GM12878 (cell line): ENCODE results near the gene KLF9. TPM values are rescaled to one million over a fixed set of nuclear protein-coding genes. Genes with fewer than 3 reads are reported as not detected.
A peak's percentile ranks its signal among the peaks of the same experiment; 100 is the strongest.

Experiments
- ATAC-seq: fragments of 200-7000 bp; cut with Tn5 transposase; 3 replicates; pipeline ENCODE4 v1.9.1; 2020; ENCODE audit warnings: mild to moderate bottlenecking, moderate library complexity
- BruUV-seq: library from RNA; stranded (reverse); fragments of 400-500 nt; replicated peaks from 2 replicates; lab custom pipeline; 2021; lab: Mats Ljungman, UMichigan
- CTCF ChIA-PET: fragments of 300-600 bp; sonication (Branson Sonifier 250); formaldehyde crosslinking; extraction: SDS; loops from one replicate; lab custom pipeline; 2021; ENCODE audit warnings: inconsistent platforms; lab: Yijun Ruan, JAX
- POLR2A ChIA-PET: fragments of 350-600 bp; formaldehyde crosslinking; extraction: SDS; loops from one replicate; lab custom pipeline; 2021; ENCODE audit warnings: inconsistent platforms; lab: Charles Lee
- RAD21 ChIA-PET: fragments of 300-600 bp; sonication (Branson Sonifier 250); formaldehyde crosslinking; loops from one replicate; lab custom pipeline; 2023; ENCODE audit warnings: antibody characterized with exemption; ENCODE audit not compliant: unreplicated experiment; lab: Charles Lee
- SMC1A ChIA-PET: fragments of 300-600 bp; sonication (Branson Sonifier 250); formaldehyde crosslinking; loops from one replicate; lab custom pipeline; 2023; ENCODE audit not compliant: unreplicated experiment, uncharacterized antibody; lab: Charles Lee
- DNase-seq: peaks from one replicate; pipeline ENCODE4 v3.0.0-alpha.2; 2011; ENCODE audit warnings: low read depth, low spot score
- FAIRE-seq: peaks from 3 replicates; lab custom pipeline; 2011; peaks lifted over from hg19 to GRCh38; lab: Jason Lieb, UNC
- H2AFZ ChIP-seq: 2 replicates; pipeline ENCODE4 v1.6.0; 2011; ENCODE audit warnings: low read depth, low read length, control low read depth; ENCODE audit not compliant: control insufficient read depth
- H3K27ac ChIP-seq: 2 replicates; pipeline ENCODE4 v1.5.1; 2011; ENCODE audit warnings: control low read depth; ENCODE audit not compliant: control insufficient read depth, insufficient read depth
- H3K27me3 ChIP-seq, 2 experiments: replicated peaks in 1 of 2; 2 replicates each; pipeline versions ENCODE4 v1.6.0 to v1.6.1; 2011; ENCODE audit warnings: low read length in 1 of 2; ENCODE audit not compliant: control insufficient read depth in 2 of 2, insufficient read depth in 2 of 2
- H3K36me3 ChIP-seq, 2 experiments: 2 replicates each; pipeline ENCODE4 v1.5.1; 2011; ENCODE audit warnings: low read length in 1 of 2; ENCODE audit not compliant: control insufficient read depth in 2 of 2, insufficient read depth in 2 of 2
- H3K4me1 ChIP-seq: 2 replicates; pipeline ENCODE4 v1.6.1; 2011; ENCODE audit warnings: mild to moderate bottlenecking, low read length, moderate library complexity, mixed read lengths; ENCODE audit not compliant: control insufficient read depth, insufficient read depth
- H3K4me2 ChIP-seq: 2 replicates; pipeline ENCODE4 v1.6.0; 2011; ENCODE audit warnings: control low read depth; ENCODE audit not compliant: control insufficient read depth, insufficient read depth
- H3K4me3 ChIP-seq: fragments of 200-600 bp; sonication (generic); 2 replicates; pipeline ENCODE4 v1.5.1; 2016
- H3K79me2 ChIP-seq: 2 replicates; pipeline ENCODE4 v1.6.0; 2011; ENCODE audit warnings: low read length; ENCODE audit not compliant: control insufficient read depth, insufficient read depth
- H3K9ac ChIP-seq: 2 replicates; pipeline ENCODE4 v1.8.0; 2011; ENCODE audit warnings: low read length, control low read depth, mixed read lengths; ENCODE audit not compliant: control insufficient read depth, insufficient read depth
- H3K9me3 ChIP-seq: replicated peaks from 3 replicates; pipeline ENCODE4 v1.5.1; 2011; ENCODE audit warnings: mild to moderate bottlenecking, low read length; ENCODE audit not compliant: control insufficient read depth, insufficient read depth
- H4K20me1 ChIP-seq: 2 replicates; pipeline ENCODE4 v1.6.0; 2011; ENCODE audit not compliant: control insufficient read depth, insufficient read depth
- MYC ChIP-seq: IDR thresholded peaks from 2 replicates; pipeline ENCODE4 v1.6.1; 2011; ENCODE audit warnings: mild to moderate bottlenecking, low read length, moderate library complexity, inconsistent platforms; ENCODE audit not compliant: insufficient read depth, insufficient replicate concordance, insufficient read length, severe bottlenecking
- SRF ChIP-seq, 2 experiments: IDR thresholded peaks; 2 replicates each; pipeline ENCODE4 v1.6.1; 2011; ENCODE audit warnings: low read depth in 2 of 2, low read length in 2 of 2, mild to moderate bottlenecking in 1 of 2, moderate library complexity in 1 of 2
- WGBS: methylation state at CpG from one replicate; pipeline ENCODE4 v1.1.6; 2016; ENCODE audit warnings: low lambda C conversion rate; ENCODE audit not compliant: insufficient replicate concordance, insufficient coverage; ENCODE audit errors: missing lambda C conversion rate; 5-methylcytosine and 5-hydroxymethylcytosine counted together
- in situ Hi-C: fragments of 300-500 bp; cut with MboI; formaldehyde crosslinking; loops from 9 replicates; pipeline ENCODE4 v1.14.3; 2018; ENCODE audit warnings: mixed read lengths
- intact Hi-C: fragments of 100-400 bp; cut with micrococcal nuclease; formaldehyde crosslinking; loops from one replicate; pipeline ENCODE4 v1.14.2; 2022; ENCODE audit not compliant: unreplicated experiment
- polyA plus RNA-seq, 11 experiments: library from polyadenylated mRNA; depleted of rRNA in 4 of 11; unstranded in 6 of 11; stranded (reverse) in 5 of 11; fragments of >200 nt; fragmentation: Nextera tagmentation in 4 of 11; fragmentation: Illumina TruSeq in 1 of 11; extraction: Ambion mirVana in 4 of 11; extraction: Trizol in 1 of 11; gene quantifications; 1 replicate in 1 of 11; 2 replicates in 10 of 11; pipeline versions ENCODE4 v1.2.1 to v1.2.3, GENCODE V29; 2011 to 2016; ENCODE audit warnings: inconsistent platforms in 2 of 11, missing spikeins in 2 of 11, low read depth in 1 of 11
- total RNA-seq, 4 experiments: library from RNA; depleted of rRNA in 3 of 4; stranded (reverse); fragments of >200 nt in 3 of 4; fragmentation: Illumina TruSeq in 1 of 4; extraction: Trizol in 1 of 4; gene quantifications; 2 replicates each; pipeline versions ENCODE4 v1.2.1 to v1.2.3, GENCODE V29; 2013 to 2021
- TF ChIP-seq, protein P1 (sequence below): IDR thresholded peaks from 2 replicates; pipeline ENCODE4 v1.6.1; 2012; ENCODE audit warnings: low read depth, low read length, improper control_type of control experiment
- TF ChIP-seq, protein P2 (sequence below): fragments of 450-650 bp; IDR thresholded peaks from 2 replicates; pipeline ENCODE4 v1.6.1; 2016; ENCODE audit warnings: mild to moderate bottlenecking
- TF ChIP-seq, protein P3 (sequence below), 3 experiments: IDR thresholded peaks in 2 of 3; conservative IDR thresholded peaks in 1 of 3; 2 replicates each; pipeline ENCODE4 v1.5.1; 2011; ENCODE audit warnings: low read depth in 3 of 3, low read length in 3 of 3, mild to moderate bottlenecking in 3 of 3, control low read depth in 2 of 3, moderate library complexity in 2 of 3, inconsistent platforms in 1 of 3, mixed read lengths in 1 of 3; ENCODE audit not compliant: control insufficient read depth in 2 of 3, insufficient read depth in 1 of 3; ENCODE audit errors: extremely low read depth in 1 of 3

The KLF9 gene
- total and polyA plus RNA-seq, 10 of the 15 experiments (the other 5 are each of a cell fraction or from before 2014, with no cell fraction given): 0.09 to 0.96 (median 0.83) TPM

DNA sequence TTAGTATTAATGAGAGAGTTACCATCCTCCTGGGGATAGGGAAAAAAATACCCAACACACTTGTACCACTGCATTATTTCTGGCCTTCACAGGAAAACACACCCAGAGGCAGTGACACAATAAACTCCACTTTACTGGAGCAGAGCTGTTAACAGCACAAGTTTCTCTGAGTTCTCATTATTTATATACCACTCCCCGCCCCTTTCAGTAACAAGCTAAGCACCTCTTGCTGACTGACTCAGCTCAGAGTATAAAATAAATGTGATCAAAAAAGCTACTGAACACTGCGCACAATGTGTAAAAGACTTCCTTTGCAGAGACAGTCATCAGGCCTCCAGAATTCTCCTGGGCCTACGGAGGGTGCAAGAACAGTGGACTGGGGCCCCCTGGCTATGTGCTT lies 21.6 kb downstream of the KLF9 start (continued):
- TF ChIP-seq, protein P1, sequence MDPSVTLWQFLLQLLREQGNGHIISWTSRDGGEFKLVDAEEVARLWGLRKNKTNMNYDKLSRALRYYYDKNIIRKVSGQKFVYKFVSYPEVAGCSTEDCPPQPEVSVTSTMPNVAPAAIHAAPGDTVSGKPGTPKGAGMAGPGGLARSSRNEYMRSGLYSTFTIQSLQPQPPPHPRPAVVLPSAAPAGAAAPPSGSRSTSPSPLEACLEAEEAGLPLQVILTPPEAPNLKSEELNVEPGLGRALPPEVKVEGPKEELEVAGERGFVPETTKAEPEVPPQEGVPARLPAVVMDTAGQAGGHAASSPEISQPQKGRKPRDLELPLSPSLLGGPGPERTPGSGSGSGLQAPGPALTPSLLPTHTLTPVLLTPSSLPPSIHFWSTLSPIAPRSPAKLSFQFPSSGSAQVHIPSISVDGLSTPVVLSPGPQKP: no peak

DNA sequence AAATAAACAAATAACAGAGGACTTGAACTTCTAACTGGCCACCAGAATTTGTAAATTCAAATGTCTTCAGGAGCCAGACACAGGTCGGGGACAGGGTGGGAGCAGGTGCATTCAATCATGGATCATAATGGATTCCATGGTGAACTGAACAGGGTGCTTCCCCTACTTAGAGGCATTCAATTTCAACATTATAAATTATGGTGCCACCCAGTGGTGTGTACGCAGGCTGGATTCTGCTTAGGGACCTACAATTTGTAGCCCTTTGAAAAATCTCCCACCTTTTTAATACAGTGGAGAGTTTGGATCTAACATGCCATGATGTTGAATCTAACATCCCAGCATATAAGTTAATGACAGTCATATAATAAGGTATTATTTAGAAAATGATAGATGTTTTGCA lies 22.3 kb downstream of the KLF9 start:
- no peak for FAIRE-seq
- Histone ChIP-seq H3K4me3 (no peak overlapping the region), H3K4me2 (no peak overlapping the region), H3K4me1 (0 out of 2 replicates have a peak, but pooled peaks cover under 1% of the 10 kb centered on the region), H3K9me3 (no peaks in the 10 kb centered on the region), H2AFZ (no peak overlapping the region), H3K36me3 (no peaks in the 10 kb centered on the region), H3K9ac (no peak overlapping the region), H4K20me1 (no peaks in the 10 kb centered on the region), H3K79me2 (no peaks in the 10 kb centered on the region), H3K27ac (no peak overlapping the region), H3K27me3 (no peaks in the 10 kb centered on the region)
- in situ Hi-C loops: no loop called here
- POLR2A ChIA-PET: interaction anchor here (0.8 kb wide), 1 partner anchor 10 kb away, joined by 4 read pairs; no protein-coding TSS in a partner anchor
- CTCF ChIA-PET: interaction anchor here (1.1 to 1.4 kb wide), 6 partner anchors 12 to 210 kb away, joined by 3 to 5 read pairs (median 4); no protein-coding TSS in a partner anchor
- TF ChIP-seq SRF (IDR thresholded peaks at IDR 0.05; ENCODE audit: low read depth in 2 of 2, low read length in 2 of 2) (no peak), MYC (no peak)
- TF ChIP-seq, protein P2, sequence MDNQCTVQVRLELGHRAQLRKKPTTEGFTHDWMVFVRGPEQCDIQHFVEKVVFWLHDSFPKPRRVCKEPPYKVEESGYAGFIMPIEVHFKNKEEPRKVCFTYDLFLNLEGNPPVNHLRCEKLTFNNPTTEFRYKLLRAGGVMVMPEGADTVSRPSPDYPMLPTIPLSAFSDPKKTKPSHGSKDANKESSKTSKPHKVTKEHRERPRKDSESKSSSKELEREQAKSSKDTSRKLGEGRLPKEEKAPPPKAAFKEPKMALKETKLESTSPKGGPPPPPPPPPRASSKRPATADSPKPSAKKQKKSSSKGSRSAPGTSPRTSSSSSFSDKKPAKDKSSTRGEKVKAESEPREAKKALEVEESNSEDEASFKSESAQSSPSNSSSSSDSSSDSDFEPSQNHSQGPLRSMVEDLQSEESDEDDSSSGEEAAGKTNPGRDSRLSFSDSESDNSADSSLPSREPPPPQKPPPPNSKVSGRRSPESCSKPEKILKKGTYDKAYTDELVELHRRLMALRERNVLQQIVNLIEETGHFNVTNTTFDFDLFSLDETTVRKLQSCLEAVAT: no peak
- TF ChIP-seq, protein P3, sequence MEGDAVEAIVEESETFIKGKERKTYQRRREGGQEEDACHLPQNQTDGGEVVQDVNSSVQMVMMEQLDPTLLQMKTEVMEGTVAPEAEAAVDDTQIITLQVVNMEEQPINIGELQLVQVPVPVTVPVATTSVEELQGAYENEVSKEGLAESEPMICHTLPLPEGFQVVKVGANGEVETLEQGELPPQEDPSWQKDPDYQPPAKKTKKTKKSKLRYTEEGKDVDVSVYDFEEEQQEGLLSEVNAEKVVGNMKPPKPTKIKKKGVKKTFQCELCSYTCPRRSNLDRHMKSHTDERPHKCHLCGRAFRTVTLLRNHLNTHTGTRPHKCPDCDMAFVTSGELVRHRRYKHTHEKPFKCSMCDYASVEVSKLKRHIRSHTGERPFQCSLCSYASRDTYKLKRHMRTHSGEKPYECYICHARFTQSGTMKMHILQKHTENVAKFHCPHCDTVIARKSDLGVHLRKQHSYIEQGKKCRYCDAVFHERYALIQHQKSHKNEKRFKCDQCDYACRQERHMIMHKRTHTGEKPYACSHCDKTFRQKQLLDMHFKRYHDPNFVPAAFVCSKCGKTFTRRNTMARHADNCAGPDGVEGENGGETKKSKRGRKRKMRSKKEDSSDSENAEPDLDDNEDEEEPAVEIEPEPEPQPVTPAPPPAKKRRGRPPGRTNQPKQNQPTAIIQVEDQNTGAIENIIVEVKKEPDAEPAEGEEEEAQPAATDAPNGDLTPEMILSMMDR (IDR thresholded peaks at IDR 0.05 in 2 of 3, conservative IDR thresholded peaks at IDR 0.05 in 1 of 3; ENCODE audit: control insufficient read depth in 2 of 3, extremely low read depth in 1 of 3, insufficient read depth in 1 of 3, low read depth in 3 of 3, low read length in 3 of 3): peak in 2 of 3 experiments; percentile 25 to 31; a peak in 3 of 6 replicates
- BruUV-seq: no TSS peak
- ATAC-seq: peak; percentile 74
- RAD21 ChIA-PET: interaction anchor here (0.5 to 1.2 kb wide), 2 partner anchors 29 to 32 kb away, joined by 3 read pairs; no protein-coding TSS in a partner anchor
- intact Hi-C loops: no loop called here
- 14% methylated on average over 2 of the region's 2 CpGs for WGBS
- DNase-seq: no peak
- SMC1A ChIA-PET: interaction anchor here (0.8 to 0.9 kb wide), 3 partner anchors 23 to 210 kb away, joined by 3 to 4 read pairs (median 3); partner anchors contain the start of gene KLF9
